D721Med (cell line): ENCODE measurements around the gene PDZRN3.

Source experiments
- DNase-seq: peaks from one replicate; pipeline ENCODE4 v3.0.0; 2011; ENCODE audit warnings: low spot score; ENCODE audit not compliant: insufficient read length
- FAIRE-seq: peaks from 2 replicates; lab custom pipeline; 2011; peaks lifted over from hg19 to GRCh38; lab: Jason Lieb, UNC
- CTCF ChIP-seq: IDR thresholded peaks from 2 replicates; pipeline ENCODE4 v1.5.1; 2012; ENCODE audit warnings: mild to moderate bottlenecking, control low read depth; ENCODE audit not compliant: insufficient read depth; ENCODE audit errors: missing control alignments

The PDZRN3 gene

GRCh38 chr3:73530022-73530396 is 94.7 kb downstream of the PDZRN3 start:
- FAIRE-seq = peak; percentile 25

GRCh38 chr3:73529308-73530021 is 95.3 kb downstream of the PDZRN3 start:
- TF ChIP-seq CTCF = no peak

More at GRCh38 chr3:73530022-73530396, 94.7 kb downstream of the PDZRN3 start:
- DNase-seq = no peak
- TF ChIP-seq CTCF = no peak

GRCh38 chr3:73525591-73525990 is 99.2 kb downstream of the PDZRN3 start:
- TF ChIP-seq CTCF = no peak
- no peak for FAIRE-seq

More at GRCh38 chr3:73529308-73530021, 95.3 kb downstream of the PDZRN3 start:
- FAIRE-seq (no peak), DNase-seq (no peak)

GRCh38 chr3:73523661-73524060 is 101.1 kb downstream of the PDZRN3 start:
- no peak for FAIRE-seq
- no peak for TF ChIP-seq CTCF
- DNase-seq = no peak

More at GRCh38 chr3:73525591-73525990, 99.2 kb downstream of the PDZRN3 start:
- no peak for DNase-seq

GRCh38 chr3:73521734-73522336 is 102.9 kb downstream of the PDZRN3 start:
- FAIRE-seq (no peak), DNase-seq (no peak)
- no peak for TF ChIP-seq CTCF

GRCh38 chr3:73520931-73521461 is 103.7 kb downstream of the PDZRN3 start:
- DNase-seq = peak; percentile 28
- FAIRE-seq = peak; percentile 41
- peak; percentile 8 for TF ChIP-seq CTCF

- no peak for TF ChIP-seq CTCF
- DNase-seq (no peak), FAIRE-seq (no peak)
These were observed 108.1 kb downstream of the PDZRN3 start for GRCh38 chr3:73516631-73517030.
